Motor neuron (in vitro differentiated cells): Measurements from ENCODE around the gene ARL3. TPM values are rescaled to one million over a fixed set of nuclear protein-coding genes. Genes with fewer than 3 reads are reported as not detected.

ENCODE experiments used
- ATAC-seq, 8 experiments: fragments of 200-7000 bp; cut with Tn5 transposase; replicated peaks in 6 of 8; 2 replicates each; pipeline ENCODE4 v1.8.0; 2021; ENCODE audit warnings: mild to moderate bottlenecking in 8 of 8, moderate library complexity in 8 of 8
- H3K27ac ChIP-seq, 2 donors: fragments of 250-450 bp; sonication (Bioruptor Pico); 2 replicates each; pipeline ENCODE4 v1.9.0; 2021; ENCODE audit warnings: antibody characterized with exemption in 2 of 2, mild to moderate bottlenecking in 2 of 2, moderate library complexity in 1 of 2
- H3K4me1 ChIP-seq, 2 donors: fragments of 250-450 bp; sonication (Bioruptor Pico); replicated peaks in 1 of 2; 2 replicates each; pipeline ENCODE4 v1.6.1; 2021; ENCODE audit warnings: antibody characterized with exemption in 2 of 2, mild to moderate bottlenecking in 2 of 2, moderate library complexity in 1 of 2
- H3K4me3 ChIP-seq, 5 donors: fragments of 250-450 bp; sonication (Bioruptor Pico); 2 replicates each; pipeline ENCODE4 v1.9.0; 2021; ENCODE audit warnings: antibody characterized with exemption in 5 of 5, mild to moderate bottlenecking in 5 of 5, moderate library complexity in 4 of 5
- WGBS, 10 experiments: fragments of 450-650 bp; shearing (Covaris generic); methylation state at CpG; one replicate each; pipeline ENCODE4 v1.0.0; 2022; 5-methylcytosine and 5-hydroxymethylcytosine counted together
- in situ Hi-C, 9 experiments: fragments of 400-800 bp; cut with MboI; loops; one replicate each; pipeline ENCODE4 v1.15.0; 2021; ENCODE audit warnings: low sequenced_read_pairs in 9 of 9, low pct_unique_long_range_greater_than_20kb in 2 of 9; ENCODE audit not compliant: unreplicated experiment in 9 of 9
- total RNA-seq, 8 experiments: library from RNA; unstranded; fragments of 300-600 nt; gene quantifications; 2 replicates each; pipeline versions ENCODE4 v1.2.3 to v1.2.4, GENCODE V29; 2022

Gene ARL3
- total RNA-seq, 8 experiments from 2014 or later = 4.9 to 29.8 (median 19.4) TPM

DNA sequence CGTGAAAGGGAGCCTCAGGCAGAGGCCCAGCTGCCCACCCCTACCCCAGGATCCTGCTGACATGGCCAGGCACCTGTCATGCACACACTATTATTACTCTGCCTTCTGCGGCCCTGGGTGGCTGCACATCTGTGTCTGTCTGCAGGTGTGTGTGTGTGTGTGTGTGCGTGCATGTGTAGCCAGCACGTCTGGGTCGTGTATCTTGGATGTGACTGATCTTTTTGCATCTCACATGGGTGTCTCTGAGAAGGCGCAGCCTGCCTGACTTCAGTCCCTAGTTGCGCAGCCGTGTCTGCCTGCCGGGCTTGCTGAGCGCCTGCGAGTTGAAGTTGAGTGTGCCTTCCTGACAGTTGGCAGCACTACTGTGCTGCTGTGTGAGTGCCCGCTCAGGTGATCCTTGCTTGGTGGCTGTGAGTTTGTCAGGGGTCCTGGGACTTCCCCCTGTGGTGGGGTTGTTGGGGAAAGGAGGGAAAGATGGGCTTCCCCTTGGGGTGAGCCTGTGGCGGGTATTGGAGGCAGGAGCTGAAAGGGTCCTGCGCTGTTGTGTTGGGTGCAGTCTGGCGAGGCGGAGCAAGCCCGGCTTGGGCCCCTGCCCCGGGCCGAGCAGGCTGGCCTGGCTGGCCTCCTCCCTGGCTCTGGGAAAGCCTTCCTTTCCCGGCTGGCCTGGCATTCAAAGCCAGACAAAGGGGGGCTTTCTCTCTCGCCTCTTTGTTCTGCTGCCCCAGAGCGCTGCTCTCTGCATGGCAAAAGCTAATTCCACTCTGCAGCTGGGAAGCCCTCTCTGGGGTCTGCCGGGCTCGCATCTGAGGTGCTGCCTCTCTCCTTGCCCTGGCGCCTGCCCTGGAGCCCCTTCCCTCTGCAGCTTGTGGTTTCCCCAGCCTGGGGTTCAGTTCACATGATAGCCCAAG is 65.1 kb downstream of the ARL3 start:
- peak overlapping the region; percentile 12 to 68 (median 64) for H3K4me3 ChIP-seq
- in situ Hi-C loops = no loop called here
- WGBS, 10 experiments = 20 to 100% (median 38%) methylated on average over 1 to 8 of the region's 25 CpGs; no CpG with 5 or more reads in 4 of the 10 experiments
- H3K4me1 ChIP-seq = peaks cover 45 to 48% of the 10 kb centered on the region in 2 donors
- peak in 2 of 8 experiments; percentile 1 for ATAC-seq
- H3K27ac ChIP-seq = peak overlapping the region; percentile 85 to 95

DNA sequence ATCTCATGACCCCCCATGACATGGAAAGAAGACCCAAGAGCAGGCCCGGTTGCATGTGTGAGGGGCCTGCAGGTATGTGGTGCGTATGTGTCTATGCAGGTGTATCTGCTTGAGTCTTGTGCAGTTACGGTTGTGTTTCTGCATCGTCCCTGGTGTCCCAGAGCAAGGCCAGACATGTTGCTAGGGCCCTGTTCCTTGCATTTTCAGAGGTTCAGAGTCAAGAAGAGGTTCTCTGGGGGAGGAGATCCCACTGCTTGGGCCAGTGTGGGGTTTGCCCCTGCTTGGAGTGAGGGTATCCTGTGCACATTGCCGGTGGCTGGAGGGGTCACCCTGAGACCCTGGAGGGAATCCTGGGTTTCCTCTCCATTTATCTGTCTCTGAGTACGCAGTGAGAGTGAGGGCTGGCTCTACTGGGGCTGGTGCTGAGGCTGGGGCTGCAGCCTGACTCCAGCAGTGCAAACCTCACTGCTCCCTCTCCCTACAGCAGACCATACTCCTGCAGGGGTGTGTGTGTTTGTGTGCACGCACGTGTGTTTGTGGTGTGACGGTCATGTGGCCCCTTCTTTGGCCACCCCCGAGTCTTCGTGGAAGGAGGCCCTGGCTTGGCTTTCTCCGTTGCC is 65.8 kb downstream of the ARL3 start:
- WGBS, 10 experiments = 20 to 96% (median 57%) methylated on average over 1 to 4 of the region's 12 CpGs; no CpG with 5 or more reads in 6 of the 10 experiments
- peaks cover 45 to 48% of the 10 kb centered on the region in 2 donors for H3K4me1 ChIP-seq
- in situ Hi-C loops = no loop called here

DNA sequence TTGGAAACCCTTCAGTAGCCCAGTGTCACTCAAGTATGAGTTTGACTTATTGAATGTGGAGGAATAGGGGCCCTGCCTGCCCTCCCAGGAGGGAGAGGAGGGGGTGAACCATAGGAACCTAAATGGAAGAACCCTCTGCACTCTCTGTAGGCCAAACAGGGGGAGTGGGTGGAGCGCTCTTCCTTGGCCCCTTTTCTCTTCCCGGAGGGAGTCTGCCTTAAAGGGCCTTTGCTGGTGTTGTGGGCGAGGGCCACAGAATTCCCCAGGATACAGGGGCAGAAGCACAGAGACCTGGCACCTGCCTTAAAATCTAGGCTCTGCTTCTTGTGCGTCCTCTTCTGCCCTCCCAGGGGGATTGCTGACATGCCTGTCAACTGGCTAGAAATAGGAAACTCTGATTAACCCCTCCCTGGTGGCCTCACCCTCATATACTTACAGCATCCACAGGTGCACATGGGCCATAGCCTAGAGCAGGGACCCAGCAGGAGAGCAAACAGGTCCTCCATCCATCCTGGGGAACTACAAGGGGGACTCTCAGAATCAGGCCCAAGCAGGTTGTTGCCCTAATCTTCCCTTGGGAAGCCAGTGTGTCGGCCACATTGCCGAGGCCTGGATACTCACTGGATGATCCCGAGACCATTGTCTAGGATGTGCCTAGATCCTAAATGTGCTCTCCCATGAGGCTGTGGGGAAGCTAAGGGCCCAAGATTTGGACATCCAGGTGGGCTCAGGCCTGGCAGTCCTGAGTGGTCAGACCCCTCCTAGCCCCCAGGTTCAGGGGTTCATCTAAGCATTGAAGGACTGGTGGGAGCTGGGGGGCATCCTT is 66.5 kb downstream of the ARL3 start:
- no peak for ATAC-seq
- Histone ChIP-seq H3K4me1 (peaks cover 45 to 48% of the 10 kb centered on the region in 2 donors), H3K4me3 (peak overlapping the region; percentile 51 to 68 (median 66)), H3K27ac (peak overlapping the region in 1 of 2 donors; percentile 95)
- 0 to 100% (median 40%) methylated on average over 1 to 3 of the region's 7 CpGs; no CpG with 5 or more reads in 2 of the 10 experiments for WGBS, 10 experiments
- in situ Hi-C loops = no loop called here

More for the DNA sequence above, 65.8 kb downstream of the ARL3 start:
- Histone ChIP-seq H3K27ac (peak overlapping the region; percentile 85 to 95), H3K4me3 (peak overlapping the region; percentile 12 to 68 (median 64))
- no peak for ATAC-seq

DNA sequence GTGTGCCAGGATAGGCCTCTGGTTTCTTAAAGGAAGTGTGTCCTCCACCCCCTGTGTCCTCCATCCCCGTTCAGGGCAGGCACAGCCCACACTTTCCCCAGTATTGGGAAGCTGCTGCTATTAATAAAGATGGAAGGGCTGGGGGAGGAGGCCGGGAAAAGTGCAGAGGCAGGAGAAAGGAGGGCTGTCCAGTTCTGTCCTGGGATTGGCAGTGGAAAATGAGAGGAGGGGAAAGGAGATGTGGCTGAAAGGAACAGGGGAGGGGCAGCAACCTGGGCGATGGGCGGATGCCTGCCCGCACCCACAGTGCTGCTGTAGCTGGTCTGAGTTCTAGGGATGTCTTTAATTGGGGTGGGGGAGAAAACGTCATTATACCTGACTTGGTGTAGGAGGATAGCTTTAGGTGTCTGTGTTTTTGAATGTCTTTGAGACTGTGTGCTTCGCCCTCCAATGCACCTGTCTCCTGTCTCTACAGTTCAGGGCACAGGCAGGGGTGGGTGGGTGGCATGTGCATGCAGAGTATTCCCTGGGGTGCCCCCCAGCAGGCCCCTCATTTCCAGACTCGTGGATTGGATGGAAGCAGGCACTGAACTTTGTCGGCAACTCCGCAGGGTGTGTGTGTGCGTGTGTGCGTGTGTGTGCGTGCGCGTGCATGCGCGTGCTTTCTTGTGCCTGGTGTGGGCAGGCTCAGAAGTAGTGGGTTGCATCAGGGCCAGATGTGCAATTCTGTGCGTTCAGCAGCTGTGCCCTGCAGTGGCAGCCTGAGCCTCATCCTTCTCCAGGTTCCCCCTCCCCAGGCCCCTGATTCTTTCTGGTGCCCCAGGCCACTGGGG is 67.4 kb downstream of the ARL3 start:
- WGBS, 10 experiments = 0 to 29% (median 0%) methylated on average over 1 to 3 of the region's 18 CpGs; no CpG with 5 or more reads in 4 of the 10 experiments
- H3K4me1 ChIP-seq = peaks cover 39 to 48% of the 10 kb centered on the region in 2 donors

DNA sequence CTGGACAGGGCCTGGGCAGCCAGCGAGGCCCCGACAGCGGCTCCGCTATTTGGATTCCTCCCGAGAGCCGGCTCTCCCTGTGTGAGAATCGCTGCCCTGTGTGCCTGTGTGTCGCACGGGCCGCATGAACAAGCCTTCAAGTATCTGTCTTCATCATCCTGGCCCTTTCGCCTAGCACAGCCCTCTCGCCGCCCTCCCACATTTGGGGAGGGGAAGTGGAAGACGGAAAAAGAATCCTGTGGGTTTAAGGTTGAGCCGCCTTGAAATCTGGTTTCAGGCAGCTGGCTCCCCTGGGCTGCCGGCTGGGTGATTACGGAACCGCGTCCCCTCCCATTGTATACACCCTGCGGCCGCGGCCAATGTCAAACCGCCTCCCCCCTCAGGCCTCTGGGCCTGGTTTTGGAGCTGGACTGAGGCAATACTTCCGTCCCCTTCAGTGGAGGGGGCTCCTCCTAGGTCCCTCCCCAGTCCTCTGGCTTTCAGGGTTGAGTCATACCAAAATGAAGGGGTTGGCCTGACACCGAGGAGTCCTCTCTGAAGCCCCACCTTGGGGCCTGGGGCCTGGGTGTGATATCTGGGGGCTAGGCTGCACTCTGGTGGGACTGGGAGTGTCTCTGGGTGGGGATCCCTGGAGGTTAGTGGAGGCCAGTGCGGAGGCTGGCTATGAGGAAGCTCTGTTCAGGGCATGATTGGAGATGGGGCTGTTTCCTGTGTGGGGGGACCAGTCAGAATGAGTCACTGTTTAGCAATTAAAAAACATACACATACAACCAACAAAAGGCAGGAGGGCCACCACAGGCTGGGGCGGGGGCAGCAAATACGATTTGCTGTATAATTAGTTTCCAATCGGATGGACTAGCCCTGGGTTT is 68.2 kb downstream of the ARL3 start:
- Histone ChIP-seq H3K4me3 (peak overlapping the region; percentile 51 to 68 (median 66)), H3K4me1 (peaks cover 30 to 46% of the 10 kb centered on the region in 2 donors), H3K27ac (peak overlapping the region; percentile 91 to 95)
- peak; percentile 22 to 41 (median 28) for ATAC-seq
- WGBS, 10 experiments = 0 to 20% (median 0%) methylated on average over 1 to 8 of the region's 29 CpGs; no CpG with 5 or more reads in 4 of the 10 experiments
- in situ Hi-C loops = no loop called here

More for the DNA sequence above, 67.4 kb downstream of the ARL3 start:
- Histone ChIP-seq H3K4me3 (peak overlapping the region; percentile 51 to 68 (median 66)), H3K27ac (peak overlapping the region; percentile 91 to 95)
- peak in 5 of 8 experiments; percentile 0 to 15 (median 7) for ATAC-seq
- in situ Hi-C loops = no loop called here

DNA sequence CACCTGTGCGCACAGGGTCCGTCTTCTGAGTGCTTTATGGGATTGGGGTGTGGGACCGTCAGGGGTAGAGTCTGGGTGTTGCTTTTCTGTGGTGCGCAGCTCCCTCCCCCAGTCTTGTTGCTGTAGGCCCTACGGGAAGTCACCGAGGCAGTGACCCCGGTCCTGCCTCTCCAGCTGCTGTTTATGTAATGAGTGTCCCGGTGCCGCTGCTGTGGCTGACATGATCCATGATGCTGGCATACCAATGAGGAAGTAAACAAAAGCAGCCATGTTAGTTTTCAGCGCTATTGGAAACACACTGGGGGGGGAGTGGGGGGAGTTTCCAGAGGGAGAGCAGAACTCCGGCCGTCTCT is 68.8 kb downstream of the ARL3 start:
- WGBS, 10 experiments = 0% methylated on average over 1 of the region's 12 CpGs; no CpG with 5 or more reads in 7 of the 10 experiments
- peak overlapping the region; percentile 91 to 95 for H3K27ac ChIP-seq
- peaks cover 24 to 40% of the 10 kb centered on the region in 2 donors for H3K4me1 ChIP-seq
- in situ Hi-C loops = no loop called here
- peak overlapping the region; percentile 51 to 68 (median 66) for H3K4me3 ChIP-seq
- peak; percentile 0 to 4 (median 2) for ATAC-seq

DNA sequence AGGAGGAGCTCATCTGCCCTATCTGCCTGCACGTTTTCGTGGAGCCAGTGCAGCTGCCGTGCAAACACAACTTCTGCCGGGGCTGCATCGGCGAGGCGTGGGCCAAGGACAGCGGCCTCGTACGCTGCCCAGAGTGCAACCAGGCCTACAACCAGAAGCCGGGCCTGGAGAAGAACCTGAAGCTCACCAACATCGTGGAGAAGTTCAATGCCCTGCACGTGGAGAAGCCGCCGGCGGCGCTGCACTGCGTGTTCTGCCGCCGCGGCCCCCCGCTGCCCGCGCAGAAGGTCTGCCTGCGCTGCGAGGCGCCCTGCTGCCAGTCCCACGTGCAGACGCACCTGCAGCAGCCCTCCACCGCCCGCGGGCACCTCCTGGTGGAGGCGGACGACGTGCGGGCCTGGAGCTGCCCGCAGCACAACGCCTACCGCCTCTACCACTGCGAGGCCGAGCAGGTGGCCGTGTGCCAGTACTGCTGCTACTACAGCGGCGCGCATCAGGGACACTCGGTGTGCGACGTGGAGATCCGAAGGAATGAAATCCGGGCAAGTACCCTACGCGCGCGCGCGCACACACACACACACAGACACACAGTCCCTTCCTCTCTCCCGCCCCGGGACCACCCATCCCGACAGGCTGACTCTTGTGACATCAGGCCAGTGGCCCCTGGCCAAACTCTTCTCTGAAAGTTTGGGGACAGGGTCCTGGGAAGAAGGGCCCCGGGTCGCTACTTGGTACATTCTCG is 69.4 kb downstream of the ARL3 start:
- H3K4me3 ChIP-seq = peak overlapping the region; percentile 51 to 68 (median 66)
- 0% methylated on average over 1 of the region's 62 CpGs; no CpG with 5 or more reads in 7 of the 10 experiments for WGBS, 10 experiments

DNA sequence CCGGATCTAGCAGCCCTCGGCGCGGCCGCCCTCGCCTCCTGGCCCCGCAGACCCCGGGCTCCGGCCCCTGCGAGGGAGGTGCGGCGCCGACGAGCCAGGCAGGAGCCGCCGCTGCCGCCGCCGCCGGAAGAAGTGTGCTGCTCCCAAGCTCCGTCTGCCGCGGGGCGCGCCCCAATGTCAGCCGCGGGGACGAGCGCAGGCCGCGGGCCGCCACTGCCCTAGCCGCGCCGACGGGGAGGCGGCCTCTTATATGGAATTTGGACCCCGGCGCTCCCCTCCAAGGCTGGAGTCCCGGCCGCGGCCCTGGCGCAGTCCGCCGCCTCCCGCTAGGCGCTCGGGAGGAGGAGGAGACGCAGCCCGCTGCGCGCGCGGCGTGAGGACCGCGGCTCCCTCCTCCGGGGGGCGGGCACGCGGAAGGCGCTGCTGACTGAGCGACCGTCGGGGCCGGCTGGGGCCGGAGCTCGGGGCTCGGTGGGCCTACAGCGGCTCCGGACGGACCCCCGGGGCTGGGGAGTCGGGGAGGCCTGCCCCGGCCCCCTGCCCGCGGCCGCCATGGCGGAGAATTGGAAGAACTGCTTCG is 70.0 kb downstream of the ARL3 start, which contains the start of gene TRIM8:
TSS of gene TRIM8 (plus strand) at position 414 of the 580 bp plus-strand sequence. CDS start at position 553, 139 bp downstream.
- H3K4me3 ChIP-seq = peak within 1 kb of the TSS; percentile 51 to 68 (median 66)
- peaks cover 17 to 28% of the 10 kb centered on the region in 2 donors for H3K4me1 ChIP-seq
- H3K27ac ChIP-seq = peak within 1 kb of the TSS; percentile 91 to 95
- no CpG with 5 or more reads among the region's 80 CpGs for WGBS, 10 experiments
- peak in 3 of 8 experiments; percentile 0 for ATAC-seq
- in situ Hi-C loops = no loop called here

More for the DNA sequence above, 69.4 kb downstream of the ARL3 start:
- Histone ChIP-seq H3K27ac (peak overlapping the region; percentile 91 to 95), H3K4me1 (peaks cover 20 to 35% of the 10 kb centered on the region in 2 donors)
- in situ Hi-C loops = no loop called here
- peak in 7 of 8 experiments; percentile 0 to 20 (median 11) for ATAC-seq

DNA sequence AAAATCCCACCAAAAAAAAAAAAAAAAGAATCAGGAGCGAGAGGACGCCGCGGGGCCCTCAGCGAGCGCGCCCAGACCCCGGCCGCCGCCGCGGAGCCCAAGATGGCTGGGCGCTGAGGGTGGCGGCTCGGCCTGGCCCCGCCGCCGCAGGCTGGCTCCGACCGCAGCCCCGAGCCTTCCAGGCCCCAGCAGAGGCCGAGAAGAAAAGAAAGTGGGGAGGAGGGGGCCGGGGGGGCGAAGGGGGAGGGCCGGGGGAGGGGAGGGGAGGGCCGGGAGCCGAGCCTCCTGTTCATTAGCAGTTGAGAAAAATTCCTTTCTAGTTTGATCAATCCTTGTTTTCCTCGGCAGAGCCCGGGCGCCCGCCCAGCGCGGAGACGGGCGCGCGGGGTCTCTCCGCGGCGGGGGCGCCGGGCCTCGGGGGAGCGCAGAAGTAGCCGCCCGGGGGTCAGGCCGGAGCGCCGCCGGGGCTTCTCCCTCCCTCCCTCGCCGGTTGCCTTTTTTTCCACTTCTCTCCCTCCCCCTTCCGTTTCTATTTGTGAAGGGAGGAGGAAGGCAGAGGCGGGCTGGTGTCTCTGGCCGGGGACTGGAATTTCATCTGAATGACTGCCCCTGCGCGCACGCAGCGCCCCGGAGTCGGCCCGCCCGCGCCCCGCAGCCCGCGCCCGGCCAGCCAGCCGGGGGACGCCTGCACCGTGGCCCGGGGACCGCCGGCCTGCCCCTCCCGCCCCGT is 70.7 kb downstream of the ARL3 start:
- WGBS, 10 experiments = 20% methylated on average over 1 of the region's 76 CpGs; no CpG with 5 or more reads in 9 of the 10 experiments
- Histone ChIP-seq H3K4me3 (peak overlapping the region; percentile 51 to 68 (median 66)), H3K27ac (peak overlapping the region; percentile 91 to 95), H3K4me1 (peaks cover 10 to 21% of the 10 kb centered on the region in 2 donors)
- ATAC-seq = peak in 6 of 8 experiments; percentile 0 to 5 (median 3)
- in situ Hi-C loops = no loop called here
